Activated CD8-positive, alpha-beta memory T cell treated with anti-CD3 and anti-CD28 coated beads for 1 hour (primary cell): Measurements from ENCODE around the gene FABP1.

Experiments used
- DNase-seq, 2 donors: peaks; one replicate each; pipeline ENCODE4 v3.0.0-alpha.2; 2020; ENCODE audit warnings: low read depth in 1 of 2; ENCODE audit errors: extremely low read depth in 1 of 2

Gene FABP1

GRCh38 chr2:88127888-88128653 is at the start of gene FABP1:
TSS of gene FABP1 (minus strand) at chr2:88128062. CDS start at chr2:88128017, 45 bp downstream.
- DNase-seq = no peak

DNA sequence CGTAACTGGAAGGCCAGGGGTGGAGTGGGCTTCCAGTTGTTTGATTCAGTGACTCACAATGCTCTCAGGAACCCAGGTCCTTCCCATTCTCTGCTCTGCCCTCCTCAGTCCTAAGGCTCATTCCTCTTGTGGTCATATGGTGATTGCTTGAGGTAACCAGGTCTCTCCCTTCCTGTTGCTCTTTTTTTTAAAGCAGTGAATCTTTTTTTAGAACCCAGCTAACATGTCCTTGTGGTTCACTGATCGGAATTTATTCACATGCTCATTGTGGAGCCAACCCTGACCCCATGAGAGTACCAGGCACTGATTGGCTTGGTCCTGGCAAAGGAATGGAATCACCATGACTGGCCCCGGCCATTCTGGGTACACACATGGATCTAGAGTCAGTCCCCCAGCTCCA is 49.7 kb upstream of the FABP1 start:
- no peak for DNase-seq

GRCh38 chr2:88176352-88176984 is 48.6 kb upstream of the FABP1 start:
- DNase-seq = no peak

DNA sequence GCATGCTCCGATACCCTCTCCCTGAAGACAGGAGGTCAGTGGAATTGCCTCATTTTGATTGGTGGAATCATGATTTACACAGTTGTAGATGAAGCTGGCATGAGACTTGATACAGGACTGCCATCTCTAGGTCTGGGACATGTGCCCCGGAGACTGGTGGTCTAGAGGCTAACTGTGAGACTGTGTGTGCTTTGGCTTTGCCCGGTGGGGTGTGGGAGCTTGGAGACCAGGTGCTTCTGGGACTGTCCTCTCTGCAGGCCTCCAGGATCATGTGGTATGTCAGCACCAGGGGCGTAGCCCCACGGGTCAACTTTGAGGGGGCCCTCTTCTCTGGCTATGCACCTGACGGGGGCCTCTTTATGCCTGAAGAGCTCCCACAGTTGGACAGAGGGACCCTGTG is 45.0 kb upstream of the FABP1 start:
- no peak for DNase-seq

DNA sequence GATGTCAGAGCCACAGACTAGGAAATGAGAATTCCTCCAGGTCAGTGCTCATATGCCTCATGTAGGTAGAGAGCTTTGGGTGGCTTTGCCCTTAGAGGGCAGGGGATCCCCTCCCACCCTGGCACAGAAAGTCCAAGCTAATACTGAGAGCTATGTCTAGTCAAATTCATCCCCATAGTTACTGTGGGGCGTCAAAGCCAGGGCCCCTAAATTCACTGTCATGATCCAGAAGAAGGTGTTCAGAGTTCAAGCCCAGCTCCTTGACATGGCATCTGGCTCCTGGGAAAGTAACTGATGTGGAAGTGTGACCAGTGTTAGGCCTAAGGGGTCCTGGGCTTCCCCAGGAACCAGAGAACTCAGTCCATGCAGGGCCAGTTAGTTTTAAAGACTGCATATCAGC is 44.1 kb upstream of the FABP1 start:
- DNase-seq = no peak

- DNase-seq = no peak
Measured at GRCh38 chr2:88170472-88170892, 42.6 kb upstream of the FABP1 start.

DNA sequence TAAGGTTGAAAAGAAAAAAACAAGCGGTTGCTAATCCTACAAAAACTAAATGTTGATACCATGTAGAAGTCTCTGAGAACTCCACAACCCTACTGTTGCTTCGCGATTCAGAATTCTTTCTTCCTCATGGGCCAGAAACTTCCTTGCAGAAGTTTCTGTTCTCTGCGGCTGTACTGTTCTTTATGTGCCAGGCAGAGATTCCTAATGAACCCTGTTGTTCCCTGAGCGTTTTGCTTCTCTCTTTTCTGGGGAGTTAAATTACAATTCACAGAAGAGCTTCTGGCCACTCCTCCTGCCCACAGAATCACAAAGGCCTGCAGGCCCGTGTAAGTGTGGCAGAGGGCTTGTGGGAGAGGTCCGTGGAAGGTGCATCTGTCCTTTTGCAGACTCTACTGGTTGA is 40.5 kb upstream of the FABP1 start:
- no peak for DNase-seq

DNA sequence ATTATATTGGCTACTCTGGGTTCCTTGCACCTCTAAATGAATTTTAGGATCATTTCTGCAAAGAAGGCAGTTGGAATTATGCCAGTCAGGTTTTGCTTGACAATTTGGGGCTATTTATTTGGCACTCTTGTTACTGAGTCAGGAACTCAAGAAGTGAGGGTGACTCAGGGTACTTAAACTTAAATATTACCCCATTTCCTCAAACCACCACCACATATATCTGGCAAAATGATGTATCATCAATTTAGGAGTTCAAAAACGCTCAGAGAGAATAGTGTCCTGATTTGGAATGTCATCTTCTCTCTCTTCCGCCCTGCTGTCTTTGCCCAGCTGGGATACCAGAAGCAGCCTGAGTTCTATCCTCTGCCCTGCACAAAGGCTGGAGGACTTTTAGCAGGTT is 39.9 kb upstream of the FABP1 start:
- DNase-seq = no peak

DNA sequence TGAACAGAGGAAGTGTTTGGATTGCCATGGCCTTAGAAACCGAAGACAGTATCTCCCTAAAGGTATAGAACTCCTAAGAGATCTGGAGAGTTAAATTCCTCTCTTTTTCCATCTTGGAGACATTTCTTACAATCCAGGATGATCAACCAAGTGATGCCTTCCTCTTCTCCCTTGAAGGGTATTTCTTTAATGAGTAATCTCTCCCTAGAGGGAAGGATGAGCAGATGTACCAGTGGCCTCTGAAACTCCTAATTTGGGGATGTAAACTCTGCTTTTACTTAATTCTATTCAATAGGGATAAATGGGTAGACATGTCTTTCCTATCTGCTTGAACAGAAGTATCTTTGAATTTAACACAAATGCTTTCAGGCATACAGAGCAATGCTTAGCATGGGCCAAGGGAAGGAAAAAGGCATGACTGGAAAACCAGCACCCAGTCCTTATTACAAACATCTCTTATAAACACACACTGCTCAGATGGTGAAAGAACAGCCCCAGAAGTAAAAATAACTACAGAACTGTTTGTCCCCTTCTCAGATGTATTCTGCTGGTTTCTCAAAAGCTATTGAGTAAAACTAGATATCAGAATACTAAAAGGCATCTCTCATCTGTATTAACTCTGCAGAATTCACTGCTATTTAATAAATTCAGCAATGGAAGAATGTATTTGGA is 37.6 kb upstream of the FABP1 start:
- no peak for DNase-seq

DNA sequence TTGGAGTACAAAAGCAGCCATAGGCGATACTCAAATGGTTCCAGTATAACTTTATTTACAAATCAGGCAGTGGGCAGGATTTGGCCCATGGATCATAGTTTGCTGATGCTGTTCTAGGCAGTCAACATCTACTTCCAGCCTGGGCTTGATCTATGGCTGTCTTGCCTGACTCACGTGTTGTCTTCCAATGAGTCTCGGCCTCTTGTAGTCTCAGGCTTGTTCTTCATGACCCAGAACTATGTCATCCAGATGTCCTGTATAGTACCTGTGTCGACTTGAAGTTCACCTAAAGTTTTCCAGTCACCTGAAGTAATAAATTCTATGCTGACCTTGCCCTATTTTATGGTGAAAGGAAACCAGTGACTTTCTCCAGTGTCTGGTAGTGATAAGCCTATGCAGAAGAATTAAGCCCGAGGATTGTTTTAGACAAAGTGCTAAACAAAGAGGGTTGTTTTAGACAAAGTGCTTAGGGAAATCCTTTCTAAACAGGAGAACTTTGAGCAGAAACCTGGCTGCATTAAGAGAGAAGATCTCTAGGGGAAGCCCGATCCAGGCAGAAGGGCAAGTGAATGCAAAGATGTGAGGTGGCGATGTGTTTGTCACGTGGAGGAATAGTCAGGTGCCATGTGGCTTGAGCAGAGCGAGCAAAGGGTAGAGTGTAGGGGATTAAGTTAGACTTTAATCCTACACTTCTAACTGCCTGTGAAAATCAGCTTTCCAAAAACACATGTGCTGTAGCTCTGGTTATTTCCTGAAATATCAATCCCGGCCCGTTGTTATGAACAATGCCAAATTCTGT is 33.8 kb upstream of the FABP1 start:
- no peak for DNase-seq

DNA sequence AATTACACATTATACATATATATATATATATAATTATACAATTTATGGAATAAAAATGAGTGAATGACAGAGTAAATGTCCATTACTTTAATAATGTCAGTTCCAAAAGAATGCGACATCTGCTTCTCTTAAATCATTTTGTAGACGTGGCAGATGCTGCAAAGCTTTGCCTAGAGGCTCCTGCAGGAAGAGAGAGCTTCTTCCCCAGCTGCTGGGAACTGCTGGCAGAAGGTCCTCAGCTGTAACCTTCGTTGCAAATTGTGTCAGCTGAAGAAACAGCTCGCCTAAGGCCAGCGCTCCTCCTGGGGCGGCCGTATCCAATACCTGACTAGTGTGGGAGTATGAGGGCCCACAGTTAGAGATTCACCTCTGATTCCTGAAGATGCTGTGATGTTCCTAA is 32.7 kb upstream of the FABP1 start:
- no peak for DNase-seq

DNA sequence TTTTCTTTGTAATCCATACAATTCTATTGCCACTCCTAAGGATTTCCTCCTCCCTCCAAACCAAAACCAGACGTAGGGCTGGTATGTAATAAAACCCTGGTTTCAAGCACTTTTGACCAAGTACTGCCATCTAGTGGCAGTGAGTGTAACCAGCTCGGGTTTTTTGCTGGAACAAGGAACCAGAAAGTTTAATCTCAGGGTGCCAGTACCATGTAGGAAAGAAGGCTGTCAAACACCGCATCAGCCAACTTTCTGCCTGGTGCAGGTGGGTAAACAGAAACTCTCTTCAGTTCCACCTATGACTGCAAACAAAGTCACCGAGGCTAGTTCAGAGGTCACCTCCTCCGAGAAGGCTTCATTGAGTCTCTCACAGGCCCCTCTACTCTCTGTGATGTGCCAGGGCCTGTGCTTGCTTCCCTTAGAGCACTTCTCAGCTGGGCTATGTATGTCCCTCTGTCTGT is 32.1 kb upstream of the FABP1 start:
- peak; percentile 12 to 18 for DNase-seq

- DNase-seq = no peak
Measured at GRCh38 chr2:88159481-88159880, 31.6 kb upstream of the FABP1 start.

DNA sequence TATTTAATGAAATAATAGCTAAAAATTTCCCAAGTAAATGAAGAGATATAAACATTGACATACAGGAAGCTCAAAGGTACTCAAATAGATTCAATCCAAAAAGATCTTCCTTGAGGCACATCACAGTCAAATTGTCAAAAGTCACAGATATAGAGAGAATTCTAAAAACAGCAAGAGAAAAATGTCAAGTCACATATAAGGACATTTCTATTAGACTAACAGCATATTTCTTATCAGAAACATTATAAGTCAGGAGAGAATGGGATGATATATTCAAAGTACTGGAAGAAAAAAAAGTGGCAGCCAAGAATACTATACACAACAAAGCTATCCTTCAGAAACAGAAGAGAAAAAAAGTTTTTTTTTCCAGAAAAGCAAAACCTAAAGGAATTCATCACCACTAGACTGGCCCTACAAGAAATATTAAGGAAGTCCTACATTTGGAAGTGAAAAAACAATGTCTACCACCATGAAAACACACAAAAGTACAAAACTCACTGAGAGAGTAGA is 21.1 kb upstream of the FABP1 start:
- no peak for DNase-seq

GRCh38 chr2:88147145-88147544 is 19.3 kb upstream of the FABP1 start:
- no peak for DNase-seq

DNA sequence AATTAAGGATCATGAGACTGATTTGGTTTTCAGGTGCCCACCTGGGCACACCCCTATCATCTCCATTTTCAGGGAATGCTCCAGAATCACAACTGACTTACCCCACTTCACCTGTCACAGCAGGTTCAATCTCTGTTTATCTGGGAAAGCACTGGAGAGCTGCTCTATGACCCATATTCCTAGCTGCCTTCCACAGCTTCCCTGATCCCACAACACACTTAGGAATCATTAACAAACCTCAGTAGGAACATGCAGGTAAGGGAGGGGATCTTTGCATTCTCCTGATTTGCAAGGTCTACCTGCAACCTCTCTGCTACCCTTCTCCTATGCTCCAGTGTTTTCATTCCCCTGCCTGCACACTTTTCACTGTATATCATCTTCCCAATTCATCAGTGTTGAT is 18.7 kb upstream of the FABP1 start:
- no peak for DNase-seq

DNA sequence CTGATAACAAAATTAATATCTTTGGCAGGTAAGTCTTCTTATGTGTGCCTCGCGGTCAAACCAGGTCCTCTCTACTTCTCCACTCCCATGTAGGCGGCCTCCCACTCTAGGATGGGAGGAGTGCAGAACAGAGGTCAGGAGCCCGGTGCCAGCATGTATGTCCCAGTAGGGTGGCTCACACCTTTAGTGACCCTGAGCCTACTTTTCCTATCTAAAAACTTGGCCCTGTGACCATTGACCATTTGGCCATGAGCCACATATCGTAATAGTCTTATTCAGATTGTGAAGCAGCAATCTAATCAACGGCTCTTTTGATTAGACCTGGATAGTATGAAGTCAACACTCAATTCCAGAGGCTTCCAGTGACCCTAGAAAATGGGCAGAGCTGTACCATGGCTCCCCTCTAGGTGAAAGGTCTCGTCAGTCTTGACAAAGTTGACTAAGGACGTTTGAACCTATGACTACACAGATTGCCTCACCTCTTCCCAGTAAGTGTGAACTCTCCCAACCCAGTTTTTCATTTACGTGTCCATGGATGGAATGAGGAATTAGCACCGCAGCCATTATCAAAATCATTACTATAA is 17.1 kb upstream of the FABP1 start:
- no peak for DNase-seq

DNA sequence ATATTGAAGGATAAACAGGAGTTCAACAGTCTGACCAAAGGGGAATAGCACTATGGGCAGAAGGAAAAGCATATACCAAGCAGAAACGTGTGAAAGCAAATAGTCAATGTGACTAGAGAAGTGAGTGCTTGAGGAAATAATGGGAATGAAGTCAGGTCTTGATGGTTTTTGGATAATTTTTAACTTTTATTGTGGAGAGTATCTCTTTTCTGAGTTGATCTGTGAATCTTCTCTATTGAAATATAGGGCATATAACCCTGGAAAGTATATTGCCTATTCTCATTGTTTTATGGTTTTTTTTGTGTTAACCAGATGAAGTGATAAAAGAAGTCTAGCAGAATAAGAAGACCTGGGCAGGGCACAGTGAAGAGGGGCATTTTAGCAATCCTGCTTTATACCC is 16.4 kb upstream of the FABP1 start:
- DNase-seq = no peak

DNA sequence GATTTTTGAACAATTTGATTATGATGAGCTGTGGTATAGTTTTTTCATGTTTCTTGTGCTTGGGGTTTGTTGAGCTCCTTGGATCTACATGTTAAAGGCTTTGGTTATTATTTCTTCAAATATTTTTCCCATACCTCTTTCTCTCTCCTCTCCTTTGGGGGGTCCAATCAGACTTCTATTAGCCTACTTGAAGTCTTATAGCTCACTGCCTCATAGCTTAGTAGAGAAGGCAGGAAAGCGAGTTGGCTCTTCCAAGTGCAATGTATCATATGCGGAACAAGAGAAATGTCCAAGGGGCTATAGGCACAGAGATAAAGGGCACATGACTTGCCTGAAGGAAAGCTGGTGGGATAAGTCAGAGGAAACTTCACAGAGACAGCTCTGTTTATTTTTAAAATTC is 14.1 kb upstream of the FABP1 start:
- no peak for DNase-seq

DNA sequence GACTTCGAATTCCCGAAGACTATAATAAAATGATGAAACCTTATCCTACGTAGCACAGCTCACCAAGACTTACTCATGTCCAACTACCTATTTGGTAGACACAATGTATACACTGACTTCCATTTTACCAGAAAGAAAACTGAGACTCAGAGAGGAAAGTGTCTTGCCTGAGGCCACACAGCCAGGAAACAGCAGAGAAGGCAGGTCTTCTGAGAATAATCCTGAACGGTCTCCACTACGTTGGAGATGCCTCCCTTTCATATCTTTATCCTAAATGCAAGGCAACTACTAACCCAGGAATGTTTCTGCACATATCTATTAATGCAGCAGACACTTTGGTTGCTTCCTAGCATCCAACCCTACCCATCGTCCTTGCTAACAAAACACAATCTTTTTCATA is 11.9 kb upstream of the FABP1 start:
- DNase-seq = no peak
